Measurements from ENCODE around the gene DPYSL4. TPM values are rescaled to one million over a fixed set of nuclear protein-coding genes. Genes with fewer than 3 reads are reported as not detected.

Gene DPYSL4
- polyA plus RNA-seq, 6 donors from 2014 or later: not detected

GRCh38 chr10:132236881-132237280 is 50.1 kb downstream of the DPYSL4 start:
- Mint-ChIP-seq H3K27me3 (no peaks in the 10 kb centered on the region), H3K4me1 (peaks cover 11 to 15% (median 12%) of the 10 kb centered on the region in 3 donors), H3K9me3 (no peaks in the 10 kb centered on the region), H3K27ac (no peak overlapping the region), H3K4me3 (no peak overlapping the region), H3K36me3 (no peaks in the 10 kb centered on the region)
- no peak for DNase-seq
- ATAC-seq (ENCODE audit: low read depth in 2 of 2): no peak

GRCh38 chr10:132237396-132237795 is 50.6 kb downstream of the DPYSL4 start:
- Mint-ChIP-seq H3K4me1 (peaks cover 6 to 10% (median 7%) of the 10 kb centered on the region in 3 donors), H3K36me3 (no peaks in the 10 kb centered on the region), H3K27ac (no peak overlapping the region), H3K9me3 (no peaks in the 10 kb centered on the region), H3K4me3 (no peak overlapping the region), H3K27me3 (no peaks in the 10 kb centered on the region)
- no peak for DNase-seq
- no peak for ATAC-seq (ENCODE audit: low read depth in 2 of 2)

GRCh38 chr10:132237871-132238270 is 51.1 kb downstream of the DPYSL4 start:
- Mint-ChIP-seq H3K27ac (no peak overlapping the region), H3K27me3 (no peaks in the 10 kb centered on the region), H3K4me1 (peaks cover under 1 to 5% (median 2%) of the 10 kb centered on the region in 3 donors), H3K36me3 (no peaks in the 10 kb centered on the region), H3K9me3 (no peaks in the 10 kb centered on the region), H3K4me3 (no peak overlapping the region)
- ATAC-seq (ENCODE audit: low read depth in 2 of 2) (no peak), DNase-seq (no peak)

GRCh38 chr10:132238371-132239125 is 51.8 kb downstream of the DPYSL4 start:
- DNase-seq (no peak), ATAC-seq (ENCODE audit: low read depth in 2 of 2) (no peak)
- H3K27ac Mint-ChIP-seq: peak overlapping the region in 1 of 6 donors; percentile 72
- no peaks in the 10 kb centered on the region for H3K9me3 Mint-ChIP-seq
- H3K4me3 Mint-ChIP-seq: no peak overlapping the region
- H3K4me1 Mint-ChIP-seq: no peaks in the 10 kb centered on the region
- no peaks in the 10 kb centered on the region for H3K27me3 Mint-ChIP-seq
- no peaks in the 10 kb centered on the region for H3K36me3 Mint-ChIP-seq

GRCh38 chr10:132239126-132240031 is 52.6 kb downstream of the DPYSL4 start:
- no peak for ATAC-seq (ENCODE audit: low read depth in 2 of 2)
- Mint-ChIP-seq H3K27me3 (no peaks in the 10 kb centered on the region), H3K4me1 (no peaks in the 10 kb centered on the region), H3K9me3 (no peaks in the 10 kb centered on the region), H3K27ac (peak overlapping the region in 1 of 6 donors; percentile 20), H3K36me3 (no peaks in the 10 kb centered on the region), H3K4me3 (no peak overlapping the region)
- DNase-seq: no peak

- no peak overlapping the region for H3K4me3 Mint-ChIP-seq
- H3K27ac Mint-ChIP-seq: no peak overlapping the region
- no peak for ATAC-seq (ENCODE audit: low read depth in 2 of 2)
- no peaks in the 10 kb centered on the region for H3K27me3 Mint-ChIP-seq
- H3K9me3 Mint-ChIP-seq: no peaks in the 10 kb centered on the region
- H3K4me1 Mint-ChIP-seq: no peaks in the 10 kb centered on the region
- no peak for DNase-seq
- no peaks in the 10 kb centered on the region for H3K36me3 Mint-ChIP-seq
These were observed 53.4 kb downstream of the DPYSL4 start for GRCh38 chr10:132240156-132240555.

GRCh38 chr10:132240581-132240980 is 53.8 kb downstream of the DPYSL4 start:
- H3K9me3 Mint-ChIP-seq: no peaks in the 10 kb centered on the region
- no peak for DNase-seq
- H3K27me3 Mint-ChIP-seq: no peaks in the 10 kb centered on the region
- H3K27ac Mint-ChIP-seq: peak overlapping the region in 1 of 6 donors; percentile 60
- H3K4me1 Mint-ChIP-seq: no peaks in the 10 kb centered on the region
- no peaks in the 10 kb centered on the region for H3K36me3 Mint-ChIP-seq
- ATAC-seq (ENCODE audit: low read depth in 2 of 2): no peak
- H3K4me3 Mint-ChIP-seq: no peak overlapping the region

- DNase-seq (no peak), ATAC-seq (ENCODE audit: low read depth in 2 of 2) (no peak)
- Mint-ChIP-seq H3K4me1 (no peaks in the 10 kb centered on the region), H3K27ac (peak overlapping the region in 2 of 6 donors; percentile 35 to 86), H3K36me3 (no peaks in the 10 kb centered on the region), H3K4me3 (no peak overlapping the region), H3K27me3 (no peaks in the 10 kb centered on the region), H3K9me3 (no peaks in the 10 kb centered on the region)
These were observed 54.3 kb downstream of the DPYSL4 start for GRCh38 chr10:132241086-132241485.

GRCh38 chr10:132241496-132241895 is 54.7 kb downstream of the DPYSL4 start:
- no peaks in the 10 kb centered on the region for H3K9me3 Mint-ChIP-seq
- H3K27me3 Mint-ChIP-seq: no peaks in the 10 kb centered on the region
- no peaks in the 10 kb centered on the region for H3K36me3 Mint-ChIP-seq
- H3K4me1 Mint-ChIP-seq: no peaks in the 10 kb centered on the region
- no peak for DNase-seq
- no peak for ATAC-seq (ENCODE audit: low read depth in 2 of 2)
- H3K4me3 Mint-ChIP-seq: no peak overlapping the region
- peak overlapping the region in 1 of 6 donors; percentile 35 for H3K27ac Mint-ChIP-seq

GRCh38 chr10:132242103-132242840 is 55.5 kb downstream of the DPYSL4 start:
- H3K36me3 Mint-ChIP-seq: no peaks in the 10 kb centered on the region

GRCh38 chr10:132243141-132243540 is 56.4 kb downstream of the DPYSL4 start:
- no peak for DNase-seq
- Mint-ChIP-seq H3K27ac (no peak overlapping the region), H3K4me1 (no peaks in the 10 kb centered on the region), H3K27me3 (no peaks in the 10 kb centered on the region), H3K36me3 (no peaks in the 10 kb centered on the region), H3K4me3 (no peak overlapping the region), H3K9me3 (no peaks in the 10 kb centered on the region)
- no peak for ATAC-seq (ENCODE audit: low read depth in 2 of 2)

More at GRCh38 chr10:132242103-132242840, 55.5 kb downstream of the DPYSL4 start:
- no peaks in the 10 kb centered on the region for H3K27me3 Mint-ChIP-seq
- DNase-seq (no peak), ATAC-seq (ENCODE audit: low read depth in 2 of 2) (no peak)
- no peaks in the 10 kb centered on the region for H3K9me3 Mint-ChIP-seq
- H3K27ac Mint-ChIP-seq: no peak overlapping the region
- H3K4me3 Mint-ChIP-seq: no peak overlapping the region
- H3K4me1 Mint-ChIP-seq: no peaks in the 10 kb centered on the region

- ATAC-seq (ENCODE audit: low read depth in 2 of 2) (no peak), DNase-seq (no peak)
- Mint-ChIP-seq H3K4me1 (no peaks in the 10 kb centered on the region), H3K27ac (no peak overlapping the region), H3K4me3 (no peak overlapping the region), H3K27me3 (no peaks in the 10 kb centered on the region), H3K36me3 (no peaks in the 10 kb centered on the region), H3K9me3 (no peaks in the 10 kb centered on the region)
These were observed 56.9 kb downstream of the DPYSL4 start for GRCh38 chr10:132243626-132244025.

GRCh38 chr10:132245056-132245455 is 58.3 kb downstream of the DPYSL4 start:
- H3K36me3 Mint-ChIP-seq: no peaks in the 10 kb centered on the region
- no peak overlapping the region for H3K4me3 Mint-ChIP-seq
- ATAC-seq (ENCODE audit: low read depth in 2 of 2) (no peak), DNase-seq (no peak)
- no peaks in the 10 kb centered on the region for H3K9me3 Mint-ChIP-seq
- peaks cover 0 to 4% (median 0%) of the 10 kb centered on the region in 3 donors for H3K4me1 Mint-ChIP-seq
- no peaks in the 10 kb centered on the region for H3K27me3 Mint-ChIP-seq
- H3K27ac Mint-ChIP-seq: peak overlapping the region in 2 of 6 donors; percentile 37 to 45
